ENCODE data around the gene KRTAP10-12.
"Not testable (repeated sequence)": the region's sequence is repeated elsewhere in the genome, so short reads cannot be mapped to it uniquely, and the experiment has no call there.

KRTAP10-12 gene

DNA sequence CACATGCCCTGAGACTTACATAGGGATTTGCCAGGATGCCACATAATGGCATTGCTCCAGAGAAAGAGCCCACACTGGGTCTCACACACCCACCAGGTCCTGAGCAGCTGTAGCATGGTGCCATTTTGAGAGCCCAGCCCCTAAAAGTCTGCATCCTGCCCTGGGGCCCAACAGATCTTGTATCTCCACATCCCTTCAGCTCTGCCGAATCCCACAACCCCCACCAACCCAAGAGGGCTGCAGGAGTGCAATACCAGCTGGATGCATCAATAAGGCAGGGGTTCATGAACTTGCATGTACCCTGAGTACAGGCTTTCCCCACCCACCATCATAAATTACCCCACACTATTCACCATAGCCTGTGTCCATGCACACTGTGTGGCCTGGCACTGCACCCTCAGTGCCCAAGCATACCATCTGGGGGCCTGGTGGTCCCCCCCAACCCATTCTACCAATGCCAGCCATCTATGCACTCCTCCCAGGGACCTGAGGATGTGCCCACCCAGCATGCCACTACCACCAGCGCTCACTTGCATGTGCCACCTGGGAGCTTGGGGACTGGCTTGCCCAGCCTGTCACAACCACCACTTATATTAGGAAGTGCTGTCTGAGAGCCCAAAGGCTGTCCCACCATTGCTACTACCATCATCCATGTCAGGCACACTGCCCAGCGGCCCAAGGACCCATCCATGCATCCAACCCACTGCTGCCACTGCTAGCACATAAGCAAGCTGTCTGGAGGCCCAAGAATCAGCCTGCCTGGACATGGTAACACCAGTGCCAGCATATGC, 26.1 kb upstream of the KRTAP10-12 start:
- no peak for DNase-seq

- DNase-seq: no peak
Measured at GRCh38 chr21:44671911-44672310, 25.1 kb upstream of the KRTAP10-12 start.

DNA sequence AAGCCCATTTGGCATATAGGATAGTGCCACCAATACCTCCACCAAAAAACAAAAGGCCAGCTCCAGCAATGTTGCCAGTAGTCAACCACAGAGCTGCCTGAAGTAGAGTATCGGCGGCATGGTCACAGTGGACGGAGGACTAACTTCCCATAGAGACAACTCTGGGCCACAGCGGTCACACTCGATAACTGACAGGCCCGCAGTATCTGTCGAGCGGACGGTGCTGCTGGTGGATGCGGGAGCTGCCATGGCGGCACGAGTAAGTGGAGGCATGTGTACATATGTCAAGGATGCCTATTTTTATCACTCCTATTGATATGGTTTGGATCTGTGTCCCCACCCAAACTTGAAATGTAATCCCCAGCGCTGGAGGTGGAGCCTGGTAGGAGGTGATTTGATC, 19.1 kb upstream of the KRTAP10-12 start:
- no peak for DNase-seq

DNA sequence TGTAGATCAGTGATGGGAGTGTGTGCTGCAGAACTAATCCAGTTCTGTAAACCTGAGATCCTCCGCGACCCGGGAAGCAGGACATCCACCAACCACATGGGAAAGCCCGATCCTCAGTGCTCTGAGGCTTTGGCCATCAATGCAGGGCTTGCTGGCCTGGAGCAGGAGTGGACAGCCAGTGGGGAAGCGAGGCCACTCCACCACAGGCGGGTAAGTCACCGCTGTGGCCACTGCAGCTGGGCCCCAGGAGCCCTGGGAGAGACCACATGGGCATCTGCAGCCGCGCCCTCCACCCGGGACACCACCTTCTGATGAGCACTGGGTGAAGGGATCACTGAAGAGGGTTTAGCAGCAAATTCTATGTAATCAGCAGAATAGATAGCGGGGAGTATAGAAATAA, 15.8 kb upstream of the KRTAP10-12 start:
- no peak for DNase-seq

DNA sequence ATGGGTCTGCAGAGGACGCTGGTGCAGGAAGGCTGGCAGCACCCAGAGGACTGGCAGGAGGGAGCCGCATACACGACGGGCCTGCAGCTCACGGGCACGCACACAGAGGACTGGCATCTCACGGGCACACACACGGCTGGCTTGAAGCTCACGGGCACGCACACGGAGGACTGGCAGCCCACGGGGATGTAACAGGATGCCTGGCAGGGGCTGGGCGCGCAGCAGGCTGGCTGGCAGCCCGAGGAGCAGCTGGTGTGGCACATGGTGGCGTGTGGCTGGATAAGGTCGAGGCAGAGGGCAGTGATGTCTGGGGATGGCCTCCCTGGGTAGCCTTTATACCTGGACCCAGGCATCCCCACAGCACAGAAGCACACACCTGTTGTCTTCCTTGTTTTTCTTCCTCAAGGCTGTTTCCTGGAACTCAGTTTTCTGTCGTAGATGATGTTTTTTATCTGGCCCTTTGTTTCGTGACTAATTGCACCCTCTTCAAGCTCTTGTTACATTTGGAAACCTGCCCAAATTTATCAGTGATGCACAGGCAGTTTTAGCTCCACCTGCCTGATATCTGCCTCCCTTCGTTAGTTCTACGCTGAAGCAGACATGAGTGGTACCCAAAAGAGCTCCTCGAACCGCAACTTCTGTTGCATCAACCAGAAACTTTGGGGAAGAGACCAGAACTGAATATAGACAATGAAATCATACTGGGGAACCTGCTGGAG, 15.0 kb upstream of the KRTAP10-12 start, which contains the start of gene KRTAP12-1:
Gene KRTAP12-1, minus strand, starts transcription at position 303 of the 719 bp plus-strand sequence. Its CDS starts 40 bp downstream, at position 263.
- DNase-seq: no peak

GRCh38 chr21:44682580-44683151, 14.3 kb upstream of the KRTAP10-12 start:
- no peak for DNase-seq

- no peak for DNase-seq
Measured at GRCh38 chr21:44684077-44684476, 12.9 kb upstream of the KRTAP10-12 start.

- no peak for DNase-seq
Measured at GRCh38 chr21:44684483-44684882, 12.5 kb upstream of the KRTAP10-12 start.

GRCh38 chr21:44685050-44685449, 11.9 kb upstream of the KRTAP10-12 start:
- not testable (repeated sequence) for DNase-seq

- no peak for DNase-seq
Measured at GRCh38 chr21:44686000-44686781, 10.8 kb upstream of the KRTAP10-12 start.

- DNase-seq: no peak
Measured at GRCh38 chr21:44686843-44687561, 10.0 kb upstream of the KRTAP10-12 start.

- no peak for DNase-seq
Measured at GRCh38 chr21:44687671-44688070, 9.3 kb upstream of the KRTAP10-12 start.

DNA sequence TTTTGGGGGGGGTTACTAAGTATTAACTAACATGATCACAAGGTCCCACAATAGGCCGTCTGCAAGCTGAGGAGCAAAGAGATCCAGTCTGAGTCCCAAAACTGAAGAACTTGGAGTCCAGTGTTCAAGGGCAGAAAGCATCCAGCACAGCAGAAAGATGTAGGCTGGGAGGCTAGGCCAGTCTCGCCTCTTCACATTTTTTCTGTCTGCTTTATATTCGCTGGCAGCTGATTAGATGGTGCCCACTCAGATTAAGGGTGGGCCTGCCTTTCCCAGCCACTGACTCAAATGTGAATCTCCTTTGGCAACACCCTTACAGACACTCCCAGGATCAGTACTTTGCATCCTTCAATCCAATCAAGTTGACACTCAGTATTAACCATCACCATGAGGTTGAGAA, 7.2 kb upstream of the KRTAP10-12 start:
- DNase-seq: not testable (repeated sequence)

- no peak for DNase-seq
Measured at GRCh38 chr21:44691686-44692085, 5.3 kb upstream of the KRTAP10-12 start.

- no peak for DNase-seq
Measured at GRCh38 chr21:44692798-44693512, 4.0 kb upstream of the KRTAP10-12 start.

GRCh38 chr21:44694776-44695175, 2.2 kb upstream of the KRTAP10-12 start:
- DNase-seq: no peak

GRCh38 chr21:44695184-44695583, 1.8 kb upstream of the KRTAP10-12 start:
- no peak for DNase-seq

GRCh38 chr21:44695641-44696040, 1.3 kb upstream of the KRTAP10-12 start:
- no peak for DNase-seq

DNA sequence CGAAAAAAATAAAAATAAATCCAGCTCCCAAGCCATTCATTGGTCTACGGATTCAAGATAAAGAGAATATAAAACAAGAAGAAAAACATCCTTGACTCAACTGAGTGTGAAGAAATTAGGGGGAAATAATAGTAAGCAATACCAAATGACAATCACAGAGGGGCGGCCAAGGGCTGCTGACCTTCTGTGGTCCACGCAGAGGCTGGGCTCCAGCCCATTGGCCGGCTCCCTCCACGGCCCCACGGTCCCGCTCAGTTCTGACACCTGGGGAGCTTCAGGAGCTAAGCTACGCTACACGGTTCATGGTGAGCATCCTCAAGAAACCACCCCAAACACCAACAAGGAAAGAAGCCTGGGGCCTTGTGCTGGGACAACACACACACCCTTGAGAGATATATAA, 400 bp upstream of the KRTAP10-12 start:
- no peak for DNase-seq

- DNase-seq: no peak
Measured at GRCh38 chr21:44697811-44698734, 1.1 kb downstream of the KRTAP10-12 start.

Measured in fibroblast of skin of abdomen (primary cell).